ENCODE results near the gene NUDT14.

Gene NUDT14

GRCh38 chr14:105211758-105212089 lies 30.6 kb upstream of the NUDT14 start:
- no peak for DNase-seq

DNA sequence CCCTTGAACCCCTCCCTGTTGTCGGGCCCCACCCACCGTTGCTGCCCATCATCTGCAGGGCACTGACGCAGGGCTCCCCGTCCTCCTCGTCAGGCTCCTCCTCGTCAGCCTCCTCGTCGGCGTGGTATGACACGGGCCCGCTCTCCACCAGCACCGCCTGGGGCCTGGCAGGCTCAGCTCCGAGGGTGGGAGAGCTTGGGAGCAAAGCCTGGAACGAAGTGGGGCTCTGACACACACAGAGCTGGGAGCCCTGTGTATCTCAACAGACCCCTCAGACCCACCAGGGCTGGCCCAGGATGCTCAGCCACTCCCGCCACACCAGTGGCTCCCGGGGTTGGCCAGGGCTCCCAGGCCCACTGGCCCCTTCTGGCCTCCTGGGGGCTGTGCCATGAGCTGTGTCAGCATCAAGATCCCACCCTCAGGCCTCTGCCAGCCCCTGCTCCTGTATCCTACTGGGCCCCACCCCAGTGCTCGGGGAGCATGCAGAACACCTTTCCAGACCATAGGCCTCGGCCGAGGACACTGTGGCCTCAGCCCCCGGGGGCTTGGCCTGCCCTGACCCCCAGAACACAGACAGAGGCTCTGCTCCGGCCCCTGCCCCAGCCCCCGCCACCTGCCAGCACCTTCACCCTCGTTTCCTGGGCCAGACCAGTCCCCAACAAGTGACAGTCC lies 30.1 kb upstream of the NUDT14 start:
- DNase-seq, result no peak

GRCh38 chr14:105210266-105211025 lies 29.3 kb upstream of the NUDT14 start:
- DNase-seq, result no peak

GRCh38 chr14:105209646-105210045 lies 28.5 kb upstream of the NUDT14 start:
- no peak for DNase-seq

DNA sequence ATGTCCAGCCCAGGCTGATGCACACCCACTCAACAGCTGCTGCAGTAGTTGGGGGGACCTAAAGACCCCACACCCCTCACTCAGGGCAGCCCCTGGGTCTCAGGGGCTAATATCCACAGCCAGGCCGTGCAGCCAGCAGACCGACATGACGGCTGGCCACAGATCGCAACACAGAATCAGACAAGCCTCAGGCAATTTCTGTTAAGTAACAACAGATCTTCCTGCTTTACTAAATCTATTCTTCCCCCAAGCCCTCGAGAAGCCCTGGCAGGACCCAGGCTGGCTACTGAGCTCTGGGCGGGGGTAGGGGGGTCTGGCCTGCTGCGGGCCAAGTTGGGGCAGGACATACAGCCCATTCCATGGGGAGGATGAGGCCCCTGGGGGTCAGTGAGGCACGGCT lies 28.0 kb upstream of the NUDT14 start:
- no peak for DNase-seq

DNA sequence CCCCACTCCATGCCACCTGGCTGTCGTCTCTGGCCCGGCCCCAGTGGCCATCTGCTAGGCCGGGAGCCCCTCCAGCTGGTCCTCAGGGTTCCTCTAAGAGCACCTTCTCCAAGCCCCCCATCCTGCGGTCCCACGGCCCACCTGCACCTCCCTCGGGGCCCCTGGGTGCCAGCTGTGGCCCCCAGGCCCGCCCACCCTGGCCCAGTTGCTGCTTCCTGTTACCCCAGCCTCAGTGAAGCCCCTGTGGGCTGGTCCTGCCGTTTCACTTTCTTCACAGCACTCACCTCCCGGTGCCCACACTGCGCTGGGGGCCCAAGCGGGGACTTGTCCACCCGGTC lies 27.6 kb upstream of the NUDT14 start:
- DNase-seq, result no peak

DNA sequence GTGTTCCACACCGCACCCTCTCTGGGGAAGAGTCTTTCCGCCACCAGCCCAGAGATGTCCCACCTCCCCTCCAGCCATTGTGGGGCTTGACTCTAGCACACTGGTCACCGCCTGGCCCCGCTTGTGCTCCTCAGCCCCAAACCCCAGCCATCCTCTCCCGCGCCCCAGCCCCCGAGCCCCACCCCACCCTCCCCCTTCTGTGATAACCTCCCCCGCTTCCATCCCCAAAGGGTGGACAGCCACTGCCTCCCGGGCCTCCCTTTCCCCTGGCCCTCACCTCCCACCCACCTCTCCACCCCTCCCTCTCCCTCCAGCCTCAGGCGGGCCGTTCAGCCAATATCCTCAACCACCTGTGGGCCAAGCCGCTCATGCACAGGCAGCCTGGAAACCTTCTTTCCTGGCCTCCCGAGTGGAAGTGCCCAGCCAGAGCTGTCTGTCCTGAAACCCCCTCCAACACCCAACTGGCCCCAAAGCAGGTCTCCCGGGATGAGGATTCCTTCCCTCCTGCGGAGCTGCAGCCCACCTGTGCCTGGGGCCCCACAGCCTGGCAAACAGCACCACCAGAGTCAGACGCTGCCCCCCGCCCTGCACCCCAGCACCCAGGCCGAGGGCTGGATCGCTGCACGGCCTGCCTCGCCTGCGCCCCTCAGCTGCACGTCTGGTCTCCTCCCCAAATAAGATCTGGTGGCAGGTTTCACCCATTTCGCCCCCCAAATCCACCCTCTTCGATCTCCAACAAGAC lies 27.1 kb upstream of the NUDT14 start:
- DNase-seq, result no peak

DNA sequence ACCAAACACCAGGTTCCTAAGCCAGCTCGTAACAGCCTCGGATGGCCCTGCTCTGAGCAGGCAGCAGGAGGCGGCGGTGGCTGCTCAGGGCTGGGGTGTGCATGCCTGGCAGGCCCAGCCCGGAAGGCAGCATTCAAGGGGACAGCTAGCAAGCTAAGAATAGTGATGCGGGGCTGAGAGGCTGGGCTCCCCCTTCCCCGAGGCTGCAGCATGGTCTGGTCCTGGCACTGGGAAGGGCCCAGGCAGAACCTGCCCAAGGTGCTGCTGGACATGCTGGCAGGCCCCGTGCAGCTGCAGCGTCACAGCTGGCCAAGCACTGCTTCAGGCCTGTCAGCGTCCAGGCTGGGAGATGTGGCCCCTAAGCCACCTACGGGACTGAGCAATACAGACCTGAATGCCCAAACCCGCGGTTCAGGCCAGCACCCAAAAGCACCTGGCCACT lies 26.4 kb upstream of the NUDT14 start:
- no peak for DNase-seq

DNA sequence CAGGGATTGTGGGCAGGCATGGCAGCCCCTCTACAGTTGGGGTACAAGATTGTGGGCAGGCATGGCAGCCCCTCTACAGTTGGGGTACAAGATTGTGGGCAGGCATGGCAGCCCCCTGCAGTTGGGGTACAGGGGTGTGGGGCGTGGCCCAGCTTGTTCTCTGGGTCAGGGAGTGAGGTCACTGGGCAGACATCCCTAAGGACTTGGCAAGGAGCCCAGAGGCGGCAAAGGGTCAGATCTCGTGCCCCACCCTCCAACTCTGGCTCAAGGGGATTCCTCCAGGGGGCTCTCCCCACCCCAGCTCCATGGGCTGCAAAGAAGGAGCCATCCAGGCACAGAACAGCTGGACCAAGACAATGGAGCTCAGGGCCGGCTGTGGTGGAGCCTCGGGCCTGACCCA lies 25.8 kb upstream of the NUDT14 start:
- no peak for DNase-seq

DNA sequence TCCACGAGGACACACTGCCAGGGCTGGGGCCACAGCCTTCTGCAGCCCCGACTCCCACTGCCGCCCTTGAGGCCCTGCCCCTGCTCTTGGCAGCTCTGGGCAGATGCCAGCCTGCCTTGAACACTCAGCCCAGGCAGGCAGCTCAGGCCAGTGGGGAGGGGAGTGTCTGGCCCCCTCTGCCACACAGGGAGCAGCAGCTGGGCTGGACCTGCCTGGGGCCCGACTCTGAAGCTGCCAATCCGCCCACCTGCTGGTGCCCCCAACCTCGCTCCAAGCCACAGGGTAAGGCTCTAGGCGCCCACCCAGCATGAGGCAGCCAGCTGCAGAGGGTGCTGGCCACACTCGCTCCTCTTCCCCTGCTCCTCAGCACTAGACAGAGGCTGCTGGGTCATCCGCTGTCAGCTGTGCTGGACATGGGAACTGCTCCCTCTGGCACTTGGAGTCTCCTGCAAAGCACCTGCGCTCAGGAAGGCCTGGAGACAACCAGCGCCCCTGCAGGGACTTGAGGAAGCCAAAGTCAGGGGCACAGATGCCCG lies 24.6 kb upstream of the NUDT14 start:
- DNase-seq, result peak in 1 of 2 experiments; percentile 68

- DNase-seq, result no peak
These were observed 24.0 kb upstream of the NUDT14 start for GRCh38 chr14:105204931-105205672.

DNA sequence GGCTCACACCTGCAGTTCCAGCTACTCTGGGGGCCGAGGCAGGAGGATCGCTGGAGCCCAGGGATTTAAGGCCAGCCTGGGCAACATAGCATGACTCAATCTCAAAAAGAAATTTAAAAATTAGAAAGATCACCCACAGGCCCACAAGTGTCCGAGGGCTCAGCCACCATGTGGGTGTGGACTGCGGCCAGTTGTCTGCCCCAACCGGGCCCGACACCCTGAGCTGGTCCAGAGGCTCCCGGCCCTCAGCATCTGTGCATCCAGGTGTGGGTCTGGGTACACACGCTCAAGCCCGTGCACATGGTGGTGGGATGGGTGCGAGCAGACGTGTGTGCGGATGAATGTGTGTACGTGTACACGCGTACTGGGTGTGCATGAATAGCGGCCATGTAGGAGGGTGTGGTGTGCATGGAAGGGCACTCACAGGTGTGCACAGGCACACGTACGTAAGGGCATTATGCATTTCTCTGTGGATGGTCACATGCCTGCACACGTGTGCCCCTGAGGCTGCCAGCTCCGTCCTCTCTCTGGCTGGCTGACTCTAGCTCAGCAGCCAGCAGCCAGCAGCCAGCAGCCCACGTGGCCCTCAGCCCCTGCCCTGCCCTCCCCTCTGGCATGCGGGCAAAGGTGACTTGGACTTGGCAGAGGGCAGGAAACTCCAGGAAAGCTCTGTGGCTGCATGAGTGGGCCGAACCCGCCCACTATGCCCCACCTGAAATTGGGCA lies 23.3 kb upstream of the NUDT14 start:
- DNase-seq, result no peak

- DNase-seq, result no peak
These were observed 22.6 kb upstream of the NUDT14 start for GRCh38 chr14:105203701-105204100.

- peak in 1 of 2 experiments; percentile 79 for DNase-seq
These were observed 22.0 kb upstream of the NUDT14 start for GRCh38 chr14:105203057-105203531.

GRCh38 chr14:105201925-105202513 lies 20.9 kb upstream of the NUDT14 start:
- DNase-seq, result no peak

GRCh38 chr14:105201156-105201924 lies 20.2 kb upstream of the NUDT14 start:
- no peak for DNase-seq

GRCh38 chr14:105200641-105201040 lies 19.5 kb upstream of the NUDT14 start:
- DNase-seq, result no peak

- no peak for DNase-seq
These were observed 19.0 kb upstream of the NUDT14 start for GRCh38 chr14:105200074-105200473.

GRCh38 chr14:105199093-105199492 lies 18.0 kb upstream of the NUDT14 start:
- no peak for DNase-seq

DNA sequence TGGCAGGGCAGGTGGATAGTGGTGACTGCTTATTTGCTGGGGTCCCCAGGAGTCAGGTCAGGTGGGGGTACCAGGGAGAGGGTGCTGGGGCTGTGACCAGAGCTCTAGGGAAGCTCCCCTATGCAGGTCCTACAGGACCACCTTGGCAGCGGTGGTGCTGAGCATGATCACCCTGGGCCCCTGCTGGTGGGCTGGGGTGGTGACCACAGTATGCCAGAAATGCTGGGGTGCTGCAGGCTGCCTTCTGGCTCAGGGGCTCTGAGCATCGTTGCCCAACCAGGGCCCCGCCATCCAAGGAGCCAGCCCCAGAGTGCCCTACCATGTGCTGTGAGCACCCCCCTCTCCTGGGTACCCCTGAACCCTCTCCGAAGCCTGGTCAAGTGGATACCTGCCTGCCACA lies 17.5 kb upstream of the NUDT14 start:
- DNase-seq, result no peak

DNA sequence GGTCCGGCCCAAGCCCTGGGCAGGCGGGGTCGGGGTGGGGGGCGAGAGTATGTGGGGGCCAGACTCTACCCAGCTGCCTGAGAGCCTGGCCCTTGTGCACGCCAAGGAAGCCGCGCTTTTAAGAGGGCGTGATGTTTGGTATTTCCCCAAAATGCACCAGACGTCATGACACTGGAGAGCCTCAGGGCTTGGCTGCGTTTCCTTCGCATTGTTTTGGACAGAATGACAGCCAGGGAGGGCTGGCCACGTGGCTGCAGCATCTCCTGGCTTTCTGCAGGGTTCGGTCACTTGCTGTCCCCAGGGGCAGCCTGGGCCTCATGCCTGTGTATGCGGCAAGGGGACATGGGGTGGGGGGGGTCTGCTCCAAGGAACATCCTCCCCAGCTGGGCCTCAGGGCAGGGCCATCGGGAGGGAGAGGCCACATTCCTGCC lies 16.1 kb upstream of the NUDT14 start:
- DNase-seq, result no peak
